Osteocyte (in vitro differentiated cells): ENCODE data around the gene GRM4. TPM values are rescaled to one million over a fixed set of nuclear protein-coding genes. Genes with fewer than 3 reads are reported as not detected.

Experiments
- DNase-seq: peaks from one replicate; pipeline ENCODE4 v3.0.0; 2021; ENCODE audit warnings: mixed read lengths; ENCODE audit not compliant: unreplicated experiment; ENCODE audit errors: extremely low spot score
- H3K27ac Mint-ChIP-seq: one replicate; pipeline ENCODE4 v1.8.0; 2021; ENCODE audit warnings: mild to moderate bottlenecking, mixed read lengths; ENCODE audit not compliant: unreplicated experiment
- H3K27me3 Mint-ChIP-seq: one replicate; pipeline ENCODE4 v1.8.0; 2021; ENCODE audit warnings: mixed read lengths; ENCODE audit not compliant: unreplicated experiment
- H3K36me3 Mint-ChIP-seq: one replicate; pipeline ENCODE4 v1.8.0; 2021; ENCODE audit warnings: mixed read lengths; ENCODE audit not compliant: unreplicated experiment
- H3K4me1 Mint-ChIP-seq: one replicate; pipeline ENCODE4 v1.8.0; 2021; ENCODE audit warnings: mixed read lengths; ENCODE audit not compliant: unreplicated experiment
- H3K4me3 Mint-ChIP-seq: one replicate; pipeline ENCODE4 v1.8.0; 2021; ENCODE audit warnings: mild to moderate bottlenecking, moderate library complexity, mixed read lengths; ENCODE audit not compliant: unreplicated experiment
- H3K9me3 Mint-ChIP-seq: one replicate; pipeline ENCODE4 v1.8.0; 2021; ENCODE audit warnings: mixed read lengths; ENCODE audit not compliant: unreplicated experiment
- total RNA-seq: library from RNA; stranded (reverse); gene quantifications from 2 replicates; pipeline ENCODE4 v1.2.1, GENCODE V29; 2021
- TF ChIP-seq, protein P1 (sequence below): fragments of 200-600 bp; sonication (generic); IDR thresholded peaks from 2 replicates; pipeline ENCODE4 v1.5.0; 2021; ENCODE audit warnings: antibody characterized with exemption, mild to moderate bottlenecking, moderate library complexity

GRM4 gene
- total RNA-seq, 1 donor from 2014 or later = 0.40 TPM

DNA sequence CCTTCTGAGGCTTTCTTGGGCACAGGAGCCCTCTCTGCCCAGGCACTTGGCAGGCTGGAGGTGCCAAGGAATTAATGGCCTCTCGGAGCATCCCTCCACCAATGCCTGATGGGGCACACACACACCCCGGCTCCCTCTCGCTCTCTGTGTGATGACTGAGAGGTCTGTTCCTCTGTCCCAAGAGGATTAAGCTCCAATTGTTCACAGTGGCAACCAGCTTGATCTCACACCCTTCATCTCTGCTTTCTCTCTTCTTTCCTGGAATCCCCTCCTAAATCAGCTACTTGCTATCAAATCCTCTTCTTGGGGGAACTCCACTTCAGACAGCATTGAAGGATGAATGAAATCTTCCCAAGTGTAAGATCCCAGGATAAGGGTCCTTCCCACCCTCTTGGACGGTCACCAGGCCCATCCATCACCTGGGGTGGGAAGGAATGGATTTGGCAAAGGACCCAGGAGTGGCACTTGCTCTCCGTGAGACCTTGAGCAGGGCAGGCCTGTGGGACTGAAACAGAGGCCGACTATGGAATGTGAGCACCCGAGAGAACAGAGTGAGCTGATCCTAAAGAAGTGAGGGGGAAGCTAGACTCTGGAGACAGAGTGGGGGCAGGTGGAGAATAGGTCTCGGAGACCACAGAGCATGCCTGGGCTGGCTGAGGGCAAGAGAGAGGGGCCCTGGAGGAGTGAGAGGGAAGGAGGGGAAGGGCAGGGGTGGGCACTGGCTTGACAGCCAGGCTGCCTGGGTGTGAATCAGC is 93.6 kb downstream of the GRM4 start:
- Mint-ChIP-seq H3K36me3 (no peaks in the 10 kb centered on the region), H3K27me3 (peaks cover 31% of the 10 kb centered on the region), H3K27ac (no peak overlapping the region), H3K4me1 (no peaks in the 10 kb centered on the region), H3K4me3 (no peak overlapping the region), H3K9me3 (no peaks in the 10 kb centered on the region)
- no peak for DNase-seq
- TF ChIP-seq, protein P1, sequence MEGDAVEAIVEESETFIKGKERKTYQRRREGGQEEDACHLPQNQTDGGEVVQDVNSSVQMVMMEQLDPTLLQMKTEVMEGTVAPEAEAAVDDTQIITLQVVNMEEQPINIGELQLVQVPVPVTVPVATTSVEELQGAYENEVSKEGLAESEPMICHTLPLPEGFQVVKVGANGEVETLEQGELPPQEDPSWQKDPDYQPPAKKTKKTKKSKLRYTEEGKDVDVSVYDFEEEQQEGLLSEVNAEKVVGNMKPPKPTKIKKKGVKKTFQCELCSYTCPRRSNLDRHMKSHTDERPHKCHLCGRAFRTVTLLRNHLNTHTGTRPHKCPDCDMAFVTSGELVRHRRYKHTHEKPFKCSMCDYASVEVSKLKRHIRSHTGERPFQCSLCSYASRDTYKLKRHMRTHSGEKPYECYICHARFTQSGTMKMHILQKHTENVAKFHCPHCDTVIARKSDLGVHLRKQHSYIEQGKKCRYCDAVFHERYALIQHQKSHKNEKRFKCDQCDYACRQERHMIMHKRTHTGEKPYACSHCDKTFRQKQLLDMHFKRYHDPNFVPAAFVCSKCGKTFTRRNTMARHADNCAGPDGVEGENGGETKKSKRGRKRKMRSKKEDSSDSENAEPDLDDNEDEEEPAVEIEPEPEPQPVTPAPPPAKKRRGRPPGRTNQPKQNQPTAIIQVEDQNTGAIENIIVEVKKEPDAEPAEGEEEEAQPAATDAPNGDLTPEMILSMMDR = no peak

DNA sequence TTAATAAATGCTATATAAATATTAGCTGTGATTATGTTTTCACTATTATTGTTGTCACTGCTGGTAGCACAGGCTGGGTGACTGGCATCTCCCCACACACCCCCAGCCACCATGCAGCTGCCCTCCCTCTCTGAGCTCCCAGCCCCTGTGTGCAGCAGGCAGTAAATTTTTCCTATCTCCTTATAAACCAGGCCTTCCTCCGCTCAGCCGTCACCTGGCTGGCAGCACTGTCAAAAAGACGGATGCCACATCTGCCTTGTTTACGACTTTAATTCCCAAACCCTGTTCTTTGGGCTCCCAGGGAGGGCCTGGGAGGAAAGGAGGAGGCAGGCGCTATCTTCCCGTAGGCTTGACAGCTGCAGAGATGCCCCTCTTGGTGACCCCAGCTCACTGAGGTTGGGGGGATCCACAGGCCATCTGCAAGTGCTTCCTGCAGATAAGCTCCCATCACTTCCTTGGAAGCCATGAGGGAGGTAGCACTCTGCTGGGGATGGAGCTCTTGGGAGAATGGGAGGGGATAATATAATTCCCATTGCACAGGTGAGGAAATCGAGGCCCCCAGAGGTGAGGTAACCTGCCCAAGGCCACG is 94.5 kb downstream of the GRM4 start:
- no peak overlapping the region for H3K4me3 Mint-ChIP-seq
- TF ChIP-seq, protein P1 = no peak
- DNase-seq = no peak
- H3K9me3 Mint-ChIP-seq = no peaks in the 10 kb centered on the region
- no peak overlapping the region for H3K27ac Mint-ChIP-seq
- H3K36me3 Mint-ChIP-seq = no peaks in the 10 kb centered on the region
- H3K27me3 Mint-ChIP-seq = peaks cover 33% of the 10 kb centered on the region
- no peaks in the 10 kb centered on the region for H3K4me1 Mint-ChIP-seq

DNA sequence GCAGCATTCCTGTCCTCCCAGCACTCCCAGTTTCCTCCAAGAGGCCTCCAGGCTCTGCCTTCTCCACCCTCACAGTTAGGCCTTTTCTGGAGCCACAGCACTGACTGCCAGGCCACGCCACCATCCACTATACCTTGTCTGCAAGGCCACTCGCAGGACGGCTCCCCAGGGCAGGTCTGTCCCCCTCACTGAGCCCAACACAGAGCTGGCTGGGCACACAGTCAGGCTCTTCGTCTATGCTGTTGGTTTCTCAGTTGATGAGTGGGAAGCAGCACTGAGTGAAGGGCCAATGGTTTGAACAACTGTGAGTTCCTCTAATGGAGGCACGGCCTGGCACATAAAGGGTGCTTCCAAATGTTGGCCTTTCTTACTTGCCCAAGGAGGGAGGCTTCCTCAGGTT is 95.2 kb downstream of the GRM4 start:
- Mint-ChIP-seq H3K9me3 (no peaks in the 10 kb centered on the region), H3K4me3 (no peak overlapping the region), H3K27me3 (peaks cover 33% of the 10 kb centered on the region), H3K4me1 (no peaks in the 10 kb centered on the region), H3K27ac (no peak overlapping the region), H3K36me3 (no peaks in the 10 kb centered on the region)
- no peak for DNase-seq
- TF ChIP-seq, protein P1 = no peak

DNA sequence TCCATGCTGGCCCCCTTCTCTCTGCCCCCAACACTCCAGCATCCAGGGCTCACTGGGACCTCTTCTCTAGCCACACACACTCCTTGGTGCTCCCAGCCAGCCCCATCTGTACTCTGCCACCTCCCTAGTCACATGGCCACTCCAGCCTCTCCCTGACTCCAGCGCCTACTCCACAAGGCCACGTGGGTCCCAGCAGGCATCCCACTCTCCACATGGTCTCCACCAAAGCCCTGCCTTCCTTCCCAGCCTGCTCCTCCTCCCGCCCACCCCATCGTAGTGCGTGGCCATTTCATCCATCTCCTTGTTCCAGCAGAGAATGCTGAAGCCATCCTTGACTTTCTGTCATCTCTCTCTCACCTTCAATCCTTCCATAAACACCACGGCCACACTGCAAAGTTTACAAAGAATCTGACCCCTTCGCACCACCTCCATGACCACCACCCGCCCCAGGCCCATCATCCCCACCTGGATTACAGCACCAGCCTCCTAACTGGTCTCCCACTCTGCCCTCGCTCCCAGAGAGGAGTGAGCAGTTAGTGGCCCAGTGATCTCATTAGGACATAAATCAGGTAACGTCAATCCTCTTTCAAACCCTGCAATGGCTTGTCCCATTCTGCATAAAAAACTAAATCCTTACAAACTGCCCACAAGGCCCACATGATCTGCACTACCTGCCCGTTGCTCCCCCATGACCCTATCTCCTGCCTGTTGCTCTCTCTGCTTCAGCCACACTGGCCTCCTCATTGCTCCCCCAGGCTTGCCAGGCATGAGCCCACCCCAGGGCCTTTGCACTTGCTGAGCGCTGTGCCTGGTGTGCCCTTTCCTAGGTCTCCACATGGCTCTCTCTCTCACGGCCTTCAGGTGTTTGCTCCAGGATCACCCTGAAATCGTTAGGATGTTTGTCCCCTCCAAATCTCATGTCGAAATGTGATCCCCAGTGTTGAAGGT is 96.2 kb downstream of the GRM4 start:
- Mint-ChIP-seq H3K27me3 (peaks cover 33% of the 10 kb centered on the region), H3K4me3 (no peak overlapping the region), H3K27ac (no peak overlapping the region), H3K9me3 (no peaks in the 10 kb centered on the region), H3K4me1 (no peaks in the 10 kb centered on the region), H3K36me3 (no peaks in the 10 kb centered on the region)
- DNase-seq = no peak
- TF ChIP-seq, protein P1 = no peak
